Measurements from ENCODE around the gene KIF6.
A peak's percentile ranks its signal among the peaks of the same experiment; 100 is the strongest.
"Not testable (repeated sequence)": the region's sequence is repeated elsewhere in the genome, so short reads cannot be mapped to it uniquely, and the experiment has no call there.

KIF6 gene

DNA sequence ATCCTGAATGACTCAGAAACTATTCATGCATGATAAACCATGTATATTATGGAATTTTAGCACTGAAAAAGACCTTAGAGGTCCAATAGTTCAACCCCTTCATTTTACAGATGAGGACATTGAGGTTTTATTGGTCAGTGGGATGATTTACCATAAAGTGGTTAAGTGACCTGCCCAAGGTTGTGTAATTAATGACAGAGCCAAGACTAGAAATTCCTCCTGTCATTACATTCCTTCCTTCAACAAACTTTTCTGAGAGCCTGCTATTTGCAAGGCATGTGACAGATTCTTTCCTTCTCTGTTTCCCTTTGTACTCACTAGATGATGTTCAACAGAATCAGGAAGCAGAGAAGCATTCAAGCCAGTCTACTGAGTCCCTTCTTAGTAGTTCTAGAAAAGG is 232.0 kb downstream of the KIF6 start:
- no peak for DNase-seq

GRCh38 chr6:39490108-39490507 is 235.1 kb downstream of the KIF6 start:
- no peak for DNase-seq

DNA sequence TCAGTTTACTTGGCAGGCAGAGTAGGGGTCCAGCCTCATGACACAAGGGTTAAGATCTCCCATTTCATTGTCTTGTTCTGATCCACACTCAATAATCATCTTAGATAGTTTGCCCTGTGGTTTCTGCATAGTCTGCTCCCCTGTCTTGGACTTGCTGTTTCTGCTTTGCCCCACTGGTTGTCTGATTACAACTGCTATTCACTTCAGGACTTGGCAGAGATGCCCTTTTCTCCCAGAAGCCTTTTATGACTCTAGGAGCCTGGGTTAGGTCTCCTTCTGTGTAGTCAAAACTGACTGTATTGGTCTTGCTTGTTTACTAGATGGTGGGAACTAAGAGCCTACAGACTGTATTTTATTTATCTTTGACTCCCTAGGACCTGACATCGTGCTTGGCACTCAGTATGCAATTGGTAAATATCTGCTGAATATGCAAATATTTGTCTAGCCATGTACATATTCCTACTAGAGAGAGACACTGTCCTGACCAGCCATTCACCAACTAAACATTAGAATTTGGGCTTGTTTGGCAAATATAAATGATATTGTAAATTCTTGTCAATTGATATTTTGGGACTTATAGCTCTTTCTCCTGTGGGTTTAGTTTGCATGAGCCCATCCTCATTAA is 236.8 kb downstream of the KIF6 start:
- DNase-seq = peak; percentile 52

DNA sequence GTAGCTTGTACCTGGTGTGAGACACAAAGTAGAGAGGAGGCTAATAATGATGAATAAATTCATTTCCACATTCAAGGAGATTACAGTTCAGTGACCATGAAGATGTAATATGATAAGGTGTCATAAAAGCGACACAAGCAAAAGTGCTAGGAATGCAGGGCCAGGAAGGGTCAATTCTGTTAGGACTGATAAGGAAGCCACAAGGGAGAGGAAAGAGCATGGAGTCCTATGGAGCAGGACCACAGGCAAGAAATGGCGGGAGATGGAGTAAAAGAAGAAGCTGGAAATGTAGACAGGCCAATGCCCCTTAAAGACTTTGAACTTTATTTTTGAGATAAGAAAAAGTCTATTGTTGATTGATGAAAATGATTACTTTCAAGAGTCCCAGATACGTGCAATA is 240.9 kb downstream of the KIF6 start:
- DNase-seq = no peak

GRCh38 chr6:39479819-39480218 is 245.4 kb downstream of the KIF6 start:
- DNase-seq = not testable (repeated sequence)

DNA sequence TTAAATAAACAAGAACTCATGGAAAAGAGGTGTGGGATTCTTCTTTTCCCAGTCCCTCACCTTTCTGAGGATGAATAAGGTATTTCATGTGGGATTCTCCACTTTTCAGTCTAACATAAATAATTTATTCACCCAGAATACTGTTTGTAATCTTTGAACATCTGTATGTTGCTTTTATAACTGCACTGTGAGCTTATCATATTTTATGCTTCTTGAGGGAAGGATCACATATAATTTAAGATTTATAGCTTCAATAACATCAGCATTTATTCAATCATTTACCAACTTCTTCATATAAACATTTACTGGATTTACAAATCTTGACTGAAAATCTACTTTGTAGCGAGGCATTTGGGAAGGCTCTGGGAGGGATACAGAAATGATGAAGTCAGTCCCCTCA is 248.5 kb downstream of the KIF6 start:
- no peak for DNase-seq

GRCh38 chr6:39476151-39476550 is 249.1 kb downstream of the KIF6 start:
- DNase-seq = no peak

GRCh38 chr6:39471954-39472659 is 253.1 kb downstream of the KIF6 start:
- no peak for DNase-seq

DNA sequence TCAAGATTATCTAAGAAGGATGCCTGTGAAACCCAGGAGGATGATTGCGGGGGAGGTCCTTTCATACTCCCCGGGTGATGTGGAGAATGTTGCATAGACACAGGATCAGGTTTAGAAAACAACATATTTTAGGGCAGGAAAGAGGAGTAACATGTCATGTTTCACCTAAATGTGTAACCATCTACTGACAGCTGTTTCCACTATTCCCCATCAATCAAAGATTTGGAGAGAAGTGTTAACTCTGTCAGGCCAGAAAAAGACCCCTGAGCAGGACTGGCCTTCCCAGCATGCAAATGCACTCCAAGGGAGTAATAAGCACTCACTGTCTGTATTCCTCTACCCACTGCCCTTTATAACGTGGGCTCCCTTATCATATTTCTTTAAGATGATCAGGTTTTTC is 254.7 kb downstream of the KIF6 start:
- DNase-seq = no peak

DNA sequence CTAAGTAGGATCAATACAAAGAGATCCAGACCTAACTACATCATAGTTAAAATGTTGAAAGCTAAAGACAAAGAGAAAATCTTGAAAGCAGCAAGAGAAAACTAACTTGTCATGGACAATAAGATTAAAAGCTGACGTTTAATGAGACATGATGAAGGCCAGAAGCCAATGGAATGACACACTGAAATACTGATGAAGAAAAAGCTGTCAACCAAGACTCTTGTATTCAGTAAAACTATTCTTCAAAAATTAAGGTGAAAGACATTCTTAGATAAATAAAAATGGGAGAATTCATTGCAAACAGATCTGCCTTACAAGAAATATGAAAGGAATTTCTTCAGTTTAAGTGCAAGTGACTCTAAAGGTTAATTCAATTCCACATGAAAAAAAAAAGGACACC is 256.8 kb downstream of the KIF6 start:
- DNase-seq = no peak

DNA sequence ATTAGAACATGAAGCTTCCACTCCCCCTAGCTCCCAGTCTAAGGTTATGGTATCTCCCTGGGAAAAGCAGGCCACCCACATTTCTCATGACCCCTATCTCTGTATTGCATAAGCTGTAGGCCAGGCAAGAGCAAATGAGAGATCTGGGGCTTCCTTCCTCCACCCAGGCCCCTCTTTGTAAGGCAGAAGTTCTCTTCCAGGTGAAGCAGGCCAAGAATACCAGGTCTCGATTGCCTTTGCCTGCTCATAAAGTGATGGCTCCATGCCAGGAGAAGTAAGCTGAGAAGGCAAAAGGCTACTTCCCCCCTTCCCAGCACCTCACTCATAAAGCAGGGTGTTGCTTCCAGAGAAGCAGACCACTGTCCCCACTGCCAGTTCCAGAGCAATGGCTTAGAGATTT is 258.6 kb downstream of the KIF6 start:
- no peak for DNase-seq

DNA sequence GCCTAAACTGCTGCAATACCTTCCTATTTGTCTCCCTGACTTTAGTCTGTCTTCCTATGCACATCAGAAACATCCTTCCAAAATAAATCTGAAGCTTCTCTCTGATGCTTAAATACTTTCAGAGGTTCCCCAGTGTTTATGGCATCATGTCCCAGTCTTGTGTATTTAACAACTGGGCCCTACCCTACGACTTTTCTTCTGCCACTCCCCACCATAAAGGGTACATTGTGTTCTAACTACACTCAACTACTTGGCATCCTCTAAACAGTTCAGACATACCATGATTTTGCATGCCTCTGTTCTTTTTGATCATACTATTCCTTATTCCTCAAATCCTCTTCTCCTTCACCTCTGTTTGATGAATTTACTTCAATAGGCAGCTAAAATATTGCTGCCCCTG is 259.7 kb downstream of the KIF6 start:
- DNase-seq = no peak

DNA sequence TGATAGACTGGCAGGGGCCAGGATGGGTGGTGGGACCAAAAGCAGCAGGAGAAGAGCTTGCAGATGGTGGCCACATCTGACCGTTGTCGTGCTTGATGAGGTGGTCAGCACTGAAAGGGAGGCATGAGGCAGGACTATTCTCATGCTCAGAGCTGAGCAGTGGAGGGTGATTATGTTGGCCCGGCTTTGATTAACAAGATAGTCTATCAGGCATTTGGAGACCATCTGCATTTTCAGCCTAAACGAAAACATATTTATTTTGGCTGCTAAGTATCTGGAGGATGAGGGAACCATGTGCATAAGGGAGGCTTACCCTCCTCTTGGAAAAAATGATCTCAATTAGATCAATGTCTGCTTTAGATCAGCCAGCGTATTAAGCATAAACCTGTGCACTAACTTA is 261.1 kb downstream of the KIF6 start:
- no peak for DNase-seq

- no peak for DNase-seq
Measured at GRCh38 chr6:39453956-39454524, 271.2 kb downstream of the KIF6 start.

DNA sequence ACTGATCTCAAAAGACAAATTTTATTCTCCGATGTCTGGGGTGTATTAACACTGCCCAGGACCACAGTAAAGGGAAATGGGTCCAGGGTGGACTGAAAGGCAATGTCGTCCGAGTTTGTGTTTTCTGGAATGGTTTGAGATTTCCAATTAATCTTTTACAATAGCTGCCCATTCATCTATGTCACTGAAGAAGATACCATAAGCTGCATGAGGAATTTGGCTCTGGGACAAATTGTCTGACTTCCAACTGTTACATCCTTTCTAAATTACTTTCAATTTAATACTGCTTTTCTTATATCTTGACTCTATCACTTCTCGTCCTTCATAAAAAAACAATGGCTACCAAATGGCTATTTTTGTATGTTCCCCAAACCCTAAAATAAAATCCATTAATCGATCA is 272.0 kb downstream of the KIF6 start:
- peak; percentile 94 for DNase-seq

DNA sequence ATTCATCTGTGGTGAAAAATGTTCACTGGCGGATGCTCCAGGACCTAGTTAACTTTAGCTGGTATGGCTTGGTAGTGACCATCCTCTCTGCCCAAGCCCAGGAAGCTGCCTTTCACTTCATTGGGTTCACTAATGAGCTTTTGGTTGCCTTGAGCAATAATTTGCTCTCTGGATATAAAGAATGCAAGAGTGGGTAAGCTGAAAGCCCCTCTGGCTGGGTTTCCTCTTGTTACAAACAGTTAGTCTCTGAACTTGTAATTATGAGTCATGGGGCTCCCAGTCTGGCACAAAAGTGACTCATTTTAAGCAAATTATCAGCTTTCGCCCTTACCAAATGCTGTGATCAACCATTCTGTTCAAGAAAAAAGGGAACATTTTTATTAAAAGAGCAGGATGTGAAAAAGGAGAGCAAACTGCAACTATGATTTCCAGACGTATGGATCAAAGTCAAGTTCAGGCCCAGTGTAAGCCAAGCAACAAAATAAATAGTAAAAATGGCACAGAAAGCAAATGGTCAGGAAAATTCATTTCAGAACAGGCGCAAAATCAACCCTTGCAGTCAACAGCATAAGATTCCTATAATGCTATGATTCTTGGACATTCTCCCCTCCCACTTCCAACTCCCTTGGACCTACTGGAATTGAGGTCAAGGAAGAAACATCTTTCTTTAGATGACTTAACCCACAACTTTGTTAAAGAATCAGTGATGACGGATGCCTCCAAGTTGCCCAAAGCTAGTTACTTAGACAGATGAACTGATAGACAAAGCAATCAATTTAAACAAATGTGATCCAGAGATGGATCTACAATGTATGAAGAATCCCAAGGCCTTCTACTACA is 272.7 kb downstream of the KIF6 start:
- peak; percentile 93 for DNase-seq

GRCh38 chr6:39451831-39452230 is 273.4 kb downstream of the KIF6 start:
- DNase-seq = no peak

GRCh38 chr6:39449022-39449421 is 276.2 kb downstream of the KIF6 start:
- no peak for DNase-seq

DNA sequence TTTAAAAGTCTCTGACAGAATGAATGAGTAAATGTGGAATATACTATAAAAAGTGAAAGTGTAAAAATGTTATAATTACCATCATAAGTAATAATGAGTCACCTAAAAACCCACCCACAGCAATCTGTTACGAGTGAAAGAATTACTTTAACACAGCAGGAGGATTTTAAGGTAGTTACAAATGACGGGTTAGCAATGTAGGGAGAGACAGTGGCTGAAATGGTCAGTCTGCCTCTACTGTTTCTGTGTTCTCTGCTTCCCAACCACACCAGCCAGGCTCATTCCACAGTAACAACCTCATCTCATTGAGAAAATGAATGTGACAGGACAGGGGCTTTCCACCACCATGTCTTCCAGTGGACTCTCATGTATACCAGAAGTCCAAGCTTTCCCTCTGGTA is 278.3 kb downstream of the KIF6 start:
- DNase-seq = no peak

DNA sequence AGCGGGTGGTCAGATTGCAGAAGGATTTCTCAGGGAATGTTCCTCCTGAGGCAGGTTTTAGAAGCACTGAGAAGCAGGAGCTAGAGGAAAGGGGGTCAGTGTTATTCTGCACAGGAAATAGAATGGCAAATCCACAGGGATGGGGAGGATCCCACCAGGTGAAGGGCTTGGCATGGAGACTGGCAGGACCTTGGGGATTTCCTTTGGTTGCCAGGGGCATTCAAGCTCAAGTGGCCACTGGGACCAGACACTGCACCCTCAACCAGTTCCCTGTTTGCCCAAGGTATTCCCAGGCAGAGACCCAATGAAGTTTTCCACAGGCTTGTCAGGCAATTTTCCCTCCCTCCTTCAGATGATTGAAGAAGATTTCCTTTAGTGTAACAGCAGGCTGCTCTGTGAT is 279.5 kb downstream of the KIF6 start:
- no peak for DNase-seq

DNA sequence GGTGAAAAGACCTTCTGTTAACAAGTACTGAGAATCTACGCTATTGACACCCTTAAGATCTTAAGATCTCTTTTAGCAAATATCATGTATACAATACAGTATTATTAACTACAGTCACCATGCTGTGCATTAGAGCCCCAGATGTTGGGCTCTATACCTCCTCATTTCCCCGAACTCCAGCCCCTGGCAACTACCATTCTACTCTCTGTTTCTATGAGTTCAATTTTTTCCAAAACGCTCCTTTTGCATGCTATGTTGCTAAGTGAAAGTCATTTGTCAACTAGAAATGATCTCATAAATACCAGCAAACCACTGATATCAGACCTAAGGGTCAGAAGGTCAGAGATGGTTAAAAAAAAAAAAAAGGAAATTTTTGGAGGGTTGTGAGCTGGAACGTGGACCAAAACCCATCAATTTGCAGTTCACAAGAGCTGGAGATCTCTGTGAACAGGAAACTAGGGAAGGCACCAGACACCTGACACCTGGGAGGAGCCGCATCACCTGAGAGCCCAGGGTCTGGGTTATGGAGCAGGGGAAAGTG is 280.7 kb downstream of the KIF6 start:
- no peak for DNase-seq

DNA sequence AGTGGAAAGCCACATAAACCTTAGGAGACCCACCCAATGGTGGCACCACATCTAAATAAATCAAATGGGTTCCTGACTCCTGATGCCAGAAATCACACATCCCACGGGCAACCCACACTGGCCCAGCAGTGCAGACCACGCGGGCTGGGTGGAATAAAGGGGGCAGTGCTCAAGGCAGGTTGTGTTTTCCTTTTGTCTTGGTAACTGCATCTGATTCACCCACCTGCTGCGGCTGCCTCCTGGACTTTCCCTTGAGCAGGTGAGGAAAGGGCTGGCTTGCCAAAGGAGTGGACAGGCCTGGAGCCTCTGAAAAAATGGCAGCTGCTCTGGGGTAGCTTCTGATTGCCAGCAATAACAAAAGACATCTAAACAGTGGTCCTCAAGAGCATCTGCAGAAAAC is 283.2 kb downstream of the KIF6 start:
- DNase-seq = no peak

DNA sequence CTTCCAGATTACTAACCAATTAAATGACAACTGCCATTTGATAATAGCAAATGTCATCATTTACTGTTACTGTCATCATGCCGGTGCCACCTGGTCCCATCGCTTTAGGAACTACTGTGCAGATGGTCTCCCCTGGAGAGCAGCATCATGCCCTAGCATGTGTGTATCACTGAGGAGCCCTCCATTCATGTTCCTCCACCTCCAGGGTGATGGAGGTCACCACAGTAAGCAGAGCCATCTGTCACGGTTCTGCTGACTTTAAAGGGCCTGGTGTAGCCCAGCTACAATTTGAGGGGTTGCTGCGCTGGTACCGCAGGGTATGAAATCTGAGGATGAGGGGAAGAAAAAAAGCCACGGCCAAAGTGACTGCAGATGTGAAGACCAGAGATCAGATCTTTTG is 283.9 kb downstream of the KIF6 start:
- no peak for DNase-seq

GRCh38 chr6:39440039-39440426 is 285.2 kb downstream of the KIF6 start:
- no peak for DNase-seq
